Activated CD4-positive, alpha-beta T cell treated with anti-CD3 and anti-CD28 coated beads for 24 hours (primary cell): ENCODE data around the gene MUL1.
"Not testable (repeated sequence)": the region's sequence is repeated elsewhere in the genome, so short reads cannot be mapped to it uniquely, and the experiment has no call there.

Source experiments
- DNase-seq, 2 donors: peaks; one replicate each; pipeline ENCODE4 v3.0.0-alpha.2; 2020; ENCODE audit warnings: low read depth in 2 of 2

MUL1 gene

DNA sequence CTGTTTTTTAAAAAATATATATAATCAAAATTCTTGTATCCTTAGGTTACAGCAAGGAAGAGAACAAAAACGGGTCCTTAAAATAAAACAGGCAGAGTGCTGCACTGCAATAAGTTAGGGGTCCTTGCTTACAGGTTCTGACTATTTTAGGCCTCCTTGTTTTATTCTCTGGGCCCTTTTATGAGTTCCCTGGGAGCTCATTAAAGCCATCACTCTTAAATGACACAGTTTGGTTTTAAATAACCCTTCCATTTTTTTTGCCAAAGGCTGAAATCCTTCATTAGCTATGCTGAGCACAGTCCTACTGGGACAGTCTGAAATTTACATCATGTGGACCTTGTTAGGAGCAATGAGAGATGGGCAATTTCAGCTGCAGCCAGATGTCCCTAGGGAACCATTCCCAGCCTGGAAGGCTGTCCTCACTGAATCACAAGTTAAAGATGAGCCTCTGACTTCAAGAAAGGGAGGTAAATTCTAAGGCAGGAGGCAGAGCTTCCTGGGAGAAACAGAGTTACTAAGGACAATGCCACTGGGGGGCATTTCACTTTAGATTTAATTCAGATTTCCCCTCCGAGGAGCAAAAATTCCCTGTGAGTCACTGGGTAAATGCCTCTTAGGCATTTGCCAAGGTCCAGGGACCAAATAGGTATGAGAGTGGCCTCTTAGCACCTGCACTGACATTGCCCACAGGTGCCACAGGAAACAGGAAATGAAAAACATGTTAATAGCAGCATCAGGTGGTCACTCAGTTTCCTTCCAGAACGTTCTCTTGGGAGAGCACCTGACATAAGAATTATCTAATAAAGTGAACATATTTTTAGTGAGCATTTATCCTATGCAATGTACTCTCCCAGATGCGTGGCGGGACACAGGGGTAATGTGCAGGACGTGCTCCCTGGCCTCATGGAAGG, 3.8 kb upstream of the MUL1 start:
- DNase-seq: no peak

DNA sequence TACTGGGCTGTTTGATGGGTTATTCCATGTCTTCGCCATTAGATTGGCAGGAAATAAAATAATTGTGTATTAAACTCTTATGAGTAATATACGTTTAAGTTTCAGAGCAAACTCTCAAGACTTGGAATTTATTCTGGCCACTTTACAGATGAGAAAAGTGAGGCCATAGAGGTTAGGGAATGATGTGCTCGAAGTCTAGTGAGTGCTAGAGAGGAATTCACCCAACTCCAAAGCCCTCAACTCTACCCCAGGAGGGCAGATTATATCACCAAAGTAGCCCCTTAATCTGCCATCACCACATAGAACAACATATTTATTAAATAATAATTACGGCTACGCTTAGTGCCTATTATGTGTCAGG, 440 bp upstream of the MUL1 start:
- DNase-seq: no peak

DNA sequence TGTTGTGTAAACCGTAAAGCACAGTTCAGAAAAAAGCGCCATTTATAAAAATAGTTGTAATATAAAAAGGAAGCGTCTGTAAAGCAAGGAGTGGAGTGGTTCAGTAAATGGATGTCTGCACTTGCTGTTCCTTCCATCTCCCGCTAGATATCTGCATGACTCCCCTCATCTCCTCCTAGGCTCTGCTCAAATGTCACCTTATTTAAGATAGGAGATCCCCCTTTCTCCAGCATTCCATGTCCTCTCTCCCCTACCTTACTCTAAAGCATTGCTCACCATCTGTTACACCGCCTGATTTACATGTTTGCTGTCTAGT, 745 bp downstream of the MUL1 start:
- DNase-seq: no peak

DNA sequence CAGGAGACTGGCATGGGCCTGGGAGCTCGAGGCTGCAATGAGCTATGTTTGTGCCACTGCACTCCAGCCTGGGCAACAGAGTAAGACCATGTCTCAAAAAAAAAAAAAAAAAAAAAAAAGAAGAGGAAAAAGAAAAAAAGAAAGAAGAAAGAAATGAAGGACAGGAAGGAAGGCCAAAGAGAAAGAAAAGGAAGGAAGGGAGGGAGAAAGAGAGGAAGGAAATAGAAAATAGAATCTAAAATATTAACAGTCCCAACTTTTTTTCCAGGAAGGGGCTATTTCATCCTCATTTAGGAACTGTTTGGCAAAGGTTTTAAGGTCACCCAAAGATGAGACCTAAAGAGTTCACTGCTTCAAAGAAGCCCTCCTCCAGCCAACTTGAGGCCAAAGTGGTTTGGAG, 2.5 kb downstream of the MUL1 start:
- DNase-seq: no peak

DNA sequence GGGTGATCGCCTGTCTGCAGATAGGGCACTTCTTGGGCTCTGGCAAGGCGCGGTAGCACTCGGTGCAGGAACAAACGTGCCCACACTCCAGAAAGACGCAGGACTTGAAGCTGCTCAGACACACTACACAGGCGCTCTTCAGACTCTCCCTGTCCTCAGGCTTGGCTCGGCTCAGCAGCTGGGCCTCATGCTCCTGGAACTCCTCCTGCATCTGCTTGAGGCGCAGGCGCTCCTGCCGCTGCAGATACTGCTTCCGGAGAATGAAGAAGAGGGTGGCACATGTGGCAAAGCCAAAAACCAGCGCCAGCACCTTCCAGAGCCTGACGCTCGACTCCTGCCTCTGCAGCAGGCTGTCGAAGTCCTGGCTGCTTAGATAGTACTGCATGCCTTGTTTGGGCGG, 7.2 kb downstream of the MUL1 start:
- no peak for DNase-seq

DNA sequence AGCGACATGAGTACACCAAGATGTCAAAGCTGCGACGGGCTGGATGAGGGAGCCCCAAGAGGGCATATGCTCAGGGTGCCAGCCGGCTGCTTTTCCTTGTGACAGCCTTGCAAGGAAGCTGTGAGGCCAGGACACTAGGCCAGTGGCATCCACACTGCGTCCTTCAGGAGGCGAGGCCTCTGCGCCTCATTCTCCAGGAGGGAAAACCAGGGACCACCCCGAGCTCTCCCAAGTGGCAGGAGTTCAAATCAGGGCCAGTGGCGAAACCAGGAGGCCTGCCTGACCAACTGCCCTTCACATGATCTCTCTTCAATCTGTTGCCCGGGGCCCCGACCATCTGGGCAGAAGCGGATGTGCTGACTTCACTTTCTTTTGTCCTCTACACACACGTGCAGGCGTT, 8.2 kb downstream of the MUL1 start:
- DNase-seq: no peak

DNA sequence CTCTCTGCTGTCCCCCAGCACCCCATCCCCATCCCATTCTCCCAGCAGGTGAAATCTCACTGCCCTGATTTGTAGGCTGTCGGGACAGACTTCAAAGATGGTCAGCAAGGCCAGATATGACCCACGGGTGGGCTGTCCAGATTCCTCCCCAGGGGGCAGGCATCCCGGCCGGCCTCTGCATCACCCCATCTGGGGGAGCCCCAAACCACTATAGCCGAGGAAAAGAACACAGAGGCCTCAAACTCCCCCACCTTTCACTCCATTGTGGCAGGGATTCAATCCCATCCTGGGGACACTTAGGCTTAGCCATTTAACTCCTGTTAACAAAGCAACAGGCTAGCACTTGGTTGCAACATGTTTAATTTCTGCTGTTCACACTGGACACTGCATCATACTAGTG, 8.8 kb downstream of the MUL1 start:
- DNase-seq: no peak

DNA sequence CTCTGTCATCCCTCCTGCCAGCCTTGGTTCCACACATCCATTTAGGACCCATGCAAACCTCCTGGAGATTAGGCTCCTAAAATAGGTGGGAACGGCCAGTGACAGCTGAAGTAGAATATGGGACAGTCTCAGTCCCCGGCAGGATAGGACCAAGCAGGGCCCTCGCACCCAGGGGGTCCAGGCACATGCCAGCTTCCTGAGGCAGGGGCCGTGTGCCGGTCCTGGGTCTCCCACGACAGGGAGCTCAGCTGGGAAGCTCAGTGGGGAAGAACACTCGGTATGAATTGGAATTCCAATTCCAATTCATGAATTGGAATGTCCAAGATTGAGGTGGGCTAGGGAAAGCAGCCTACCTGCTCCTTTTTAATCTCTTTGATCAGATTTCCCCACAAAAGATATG, 9.8 kb downstream of the MUL1 start:
- DNase-seq: no peak

DNA sequence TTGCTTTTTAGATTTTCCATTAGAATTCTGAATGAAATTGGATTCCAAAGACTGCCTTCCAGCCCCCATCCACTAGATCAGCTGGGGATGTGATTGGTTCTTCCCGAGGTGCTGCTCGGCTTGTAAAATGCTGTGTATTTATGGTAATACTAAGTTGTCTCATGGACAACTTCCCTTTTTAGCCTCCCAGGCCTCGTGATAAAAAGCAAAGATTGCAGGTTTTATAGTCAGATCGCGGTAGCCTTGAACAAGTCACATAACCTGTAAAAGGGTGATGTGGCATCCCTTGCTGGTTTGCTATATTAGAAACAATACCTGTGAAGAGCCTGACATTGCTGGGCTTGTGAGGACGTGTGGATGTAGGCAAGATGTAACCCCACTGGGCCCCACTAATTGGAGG, 10.4 kb downstream of the MUL1 start:
- no peak for DNase-seq

DNA sequence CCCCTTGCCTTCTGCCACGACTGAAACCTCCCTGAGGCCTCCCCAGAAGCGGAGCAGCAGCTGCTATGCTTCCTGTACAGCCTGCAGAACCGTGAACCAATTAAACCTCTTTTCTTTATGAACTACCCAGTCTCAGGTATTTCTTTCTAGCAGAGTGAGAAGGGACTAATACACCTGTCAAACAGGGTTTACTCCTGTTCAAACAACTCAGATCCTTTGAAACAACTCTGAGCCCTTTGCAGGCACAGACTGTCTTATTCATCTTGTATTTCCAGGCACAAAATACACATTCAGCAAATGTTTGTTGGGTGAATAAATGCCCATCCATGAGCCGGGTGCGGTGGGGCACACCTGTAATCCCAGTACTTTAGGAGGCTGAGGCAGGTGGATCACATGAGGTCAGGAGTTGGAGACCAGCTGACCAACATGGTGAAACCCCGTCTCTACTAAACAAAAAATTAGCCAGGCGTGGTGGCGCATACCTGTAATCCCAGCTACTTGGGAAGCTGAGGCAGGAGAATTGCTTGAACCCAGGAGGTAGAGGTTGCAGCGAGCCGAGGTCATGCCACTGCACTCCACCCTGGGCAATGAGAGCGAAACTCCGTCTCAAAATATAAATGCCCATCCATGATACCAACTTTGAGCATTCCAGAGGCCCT, 11.1 kb downstream of the MUL1 start:
- not testable (repeated sequence) for DNase-seq

DNA sequence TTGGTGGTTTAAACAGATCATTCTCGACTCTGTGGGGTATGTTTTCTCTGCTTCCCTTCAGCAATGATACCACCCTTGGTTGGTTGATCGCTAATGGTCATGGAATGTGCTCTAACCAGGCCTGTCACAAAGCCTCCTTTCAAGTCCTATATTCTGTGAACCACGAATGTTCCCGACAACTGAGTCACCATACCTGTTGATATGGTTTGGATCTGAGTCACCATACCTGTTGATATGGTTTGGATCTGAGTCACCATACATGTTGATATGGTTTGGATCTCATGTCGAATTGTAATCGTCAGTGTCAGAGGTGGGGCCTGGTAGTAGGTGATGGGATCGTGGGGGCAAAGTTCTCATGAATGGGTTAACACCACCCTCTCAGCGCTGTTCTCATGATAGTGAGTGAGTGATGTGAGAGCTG, 11.7 kb downstream of the MUL1 start:
- DNase-seq: no peak

DNA sequence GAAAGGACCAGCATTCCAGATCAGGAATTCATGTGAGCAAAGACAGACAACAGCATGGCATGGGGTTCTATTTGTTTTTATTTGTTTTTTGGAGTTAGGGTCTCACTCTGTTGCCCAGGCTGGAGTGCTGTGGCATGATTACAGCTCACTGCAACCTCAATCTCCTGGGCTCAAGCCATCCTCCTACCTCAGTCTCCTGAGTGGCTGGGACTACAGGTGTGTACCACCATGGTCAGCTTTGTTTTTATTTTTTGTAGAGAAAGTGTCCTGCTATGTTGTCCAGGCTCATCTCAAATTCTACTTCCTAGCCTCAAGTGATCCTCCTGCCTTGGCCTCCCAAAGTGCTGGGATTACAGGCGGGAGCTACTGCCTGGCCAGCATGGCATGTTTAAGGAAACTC, 12.3 kb downstream of the MUL1 start:
- DNase-seq: no peak

DNA sequence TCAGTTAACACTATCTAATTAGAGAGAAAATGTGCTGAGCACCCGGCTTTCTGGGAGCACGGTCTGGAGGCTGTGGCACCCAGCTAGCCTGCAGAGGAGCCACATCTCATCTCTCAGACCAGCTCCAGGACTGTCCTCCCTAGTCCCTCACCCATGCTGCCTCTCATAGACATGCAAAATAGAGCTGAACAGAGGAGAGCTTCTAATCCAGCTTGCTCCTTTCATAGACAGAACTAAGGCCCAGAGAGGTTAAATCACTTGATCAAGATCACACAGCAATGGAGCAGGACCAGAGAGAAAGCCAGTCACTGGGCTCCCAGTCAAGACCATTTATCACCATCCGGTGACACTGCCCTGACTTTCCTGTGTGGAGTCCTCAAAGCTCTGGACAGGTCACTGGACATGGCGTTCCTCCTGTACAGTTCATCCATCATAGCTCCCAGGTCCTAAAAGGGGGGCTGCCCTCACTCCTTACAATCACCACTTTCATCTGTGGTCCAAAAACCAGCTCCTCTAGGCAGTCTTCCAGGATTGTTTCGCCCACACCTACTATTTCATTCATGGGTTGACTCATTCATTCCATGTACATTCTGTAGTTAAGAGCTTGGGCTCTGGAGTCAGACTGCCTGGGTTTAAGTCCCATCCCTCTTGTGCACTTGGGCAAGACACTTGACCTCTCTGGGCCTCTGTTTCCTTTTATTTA, 13.2 kb downstream of the MUL1 start:
- DNase-seq: no peak

DNA sequence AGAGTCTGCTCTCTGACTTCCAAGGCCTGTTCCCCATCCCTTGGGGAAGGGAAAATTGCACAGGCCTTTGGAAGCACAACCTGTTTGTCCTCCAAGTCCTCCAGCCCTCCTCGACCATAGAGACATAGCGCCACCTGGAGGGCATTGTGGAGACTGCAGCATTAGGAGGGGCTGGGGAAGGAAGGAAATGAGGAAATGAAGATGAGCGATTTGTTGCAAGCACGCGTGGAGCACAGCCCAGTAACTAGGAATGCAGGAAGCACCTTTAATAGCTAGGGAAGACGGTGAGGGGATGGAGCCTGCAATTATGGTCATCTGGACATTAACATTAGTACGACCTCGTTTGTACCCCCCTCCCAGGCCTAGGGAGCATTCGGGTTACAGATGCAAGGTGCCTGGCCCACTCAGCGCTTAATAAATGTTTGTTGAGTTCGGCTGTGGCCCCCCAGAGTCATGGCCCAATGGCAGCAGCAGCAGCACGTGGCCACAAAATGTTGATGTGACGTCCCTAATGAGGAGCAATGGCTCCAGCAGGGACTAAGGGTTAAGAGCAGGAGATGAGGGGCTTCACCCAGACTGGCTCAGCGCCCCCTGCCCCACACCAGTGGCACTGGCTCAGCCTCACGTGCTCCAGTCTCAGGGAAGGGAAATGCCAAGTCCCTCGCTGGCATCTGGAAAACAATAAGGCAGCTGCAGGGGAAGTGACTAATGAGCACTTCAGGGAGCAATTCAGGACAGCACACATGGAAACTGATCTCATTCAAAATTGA, 13.9 kb downstream of the MUL1 start:
- peak; percentile 74 to 78 for DNase-seq

DNA sequence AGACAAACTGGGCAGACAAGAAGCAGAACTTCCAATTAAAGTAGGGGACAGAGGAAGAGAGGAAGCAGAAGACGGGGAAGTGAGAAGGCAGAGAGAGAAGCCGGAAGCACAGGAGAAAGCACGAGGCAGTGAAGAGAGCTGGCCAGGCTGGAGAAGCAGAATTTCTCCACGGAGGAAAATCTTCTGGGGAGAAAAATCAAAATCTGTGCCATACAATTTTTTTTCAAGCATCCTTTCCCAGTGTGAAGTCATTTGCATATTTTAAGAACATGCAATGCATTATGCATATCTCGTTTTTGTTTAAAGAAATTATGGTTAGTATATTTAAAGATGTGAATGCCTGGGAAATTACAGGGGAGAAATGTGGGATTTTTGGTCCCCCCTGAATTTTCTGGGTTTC, 14.6 kb downstream of the MUL1 start:
- no peak for DNase-seq

DNA sequence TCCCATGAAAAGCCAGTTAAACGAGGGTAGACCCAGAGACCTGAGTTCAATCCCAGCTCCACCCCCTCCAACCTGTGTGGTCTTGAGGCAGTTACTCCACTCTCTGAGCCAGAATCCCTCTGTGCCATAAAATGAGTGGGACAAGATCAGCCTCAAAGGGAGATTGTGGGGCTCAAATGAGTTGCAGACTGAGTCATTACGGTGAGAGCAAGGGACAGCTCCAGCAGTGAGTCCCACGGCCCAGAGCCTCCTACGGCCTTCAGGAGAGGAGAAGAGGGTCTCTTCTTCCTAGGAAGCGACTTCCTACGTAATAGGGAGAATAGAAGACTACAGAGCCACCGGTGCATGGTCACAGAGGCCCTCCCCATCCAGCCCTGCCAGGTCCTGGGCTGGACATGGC, 15.2 kb downstream of the MUL1 start:
- DNase-seq: no peak

DNA sequence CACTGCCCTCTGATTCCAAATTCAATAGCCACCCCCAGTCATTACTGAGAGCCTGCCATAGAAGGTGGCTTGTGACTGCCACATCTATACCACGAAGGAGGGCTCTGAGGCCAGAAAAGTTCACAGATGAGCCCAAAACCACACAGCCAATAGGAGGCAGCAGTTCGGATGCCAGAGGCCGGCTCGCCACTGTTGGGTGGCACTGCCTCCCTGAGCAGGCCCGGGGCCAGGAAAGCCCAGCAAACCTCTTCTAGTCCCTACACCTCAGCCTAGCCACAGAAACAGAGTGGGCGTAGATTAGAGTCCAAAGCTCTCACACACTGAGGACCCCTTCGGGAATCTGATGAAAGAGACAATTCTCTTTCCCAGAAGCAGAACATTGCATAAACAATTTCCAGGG, 16.1 kb downstream of the MUL1 start:
- DNase-seq: no peak

DNA sequence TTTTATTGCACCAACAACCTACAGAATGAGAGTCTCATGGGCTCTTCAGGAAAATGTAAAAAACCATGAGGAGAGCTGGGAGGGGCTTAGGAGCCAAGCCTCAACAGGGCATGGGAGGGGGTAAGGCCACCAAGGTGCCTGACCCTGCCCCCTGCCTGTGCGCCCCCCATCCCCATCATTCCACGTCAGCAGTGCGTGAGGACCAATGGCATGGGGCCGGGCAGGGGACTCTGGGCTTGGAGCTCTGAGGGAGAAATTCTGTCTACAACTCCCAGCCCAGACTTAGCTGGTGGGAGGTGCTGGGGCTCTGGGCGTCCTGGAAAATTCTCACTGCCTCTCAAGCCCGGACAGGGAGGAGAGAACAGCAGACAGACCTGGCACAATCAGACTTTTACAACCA, 16.8 kb downstream of the MUL1 start:
- DNase-seq: no peak

DNA sequence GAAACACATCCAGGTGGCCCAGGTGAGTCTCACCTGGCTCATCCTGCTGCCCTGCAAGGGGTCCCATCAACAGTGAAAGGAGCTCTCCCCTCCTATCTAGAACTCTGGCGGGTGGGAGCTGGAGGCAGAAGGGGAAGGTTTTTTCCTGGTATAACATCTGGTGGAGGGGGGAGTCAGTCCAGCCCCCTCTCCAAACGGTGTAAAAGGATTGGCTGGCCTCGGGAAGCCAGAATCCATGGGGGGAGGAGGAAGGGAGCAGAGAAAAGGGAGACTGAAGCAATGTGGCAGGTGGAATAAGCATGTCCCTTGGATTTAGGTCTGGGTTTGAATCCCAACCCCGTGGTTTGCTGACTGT, 20.7 kb downstream of the MUL1 start:
- no peak for DNase-seq

DNA sequence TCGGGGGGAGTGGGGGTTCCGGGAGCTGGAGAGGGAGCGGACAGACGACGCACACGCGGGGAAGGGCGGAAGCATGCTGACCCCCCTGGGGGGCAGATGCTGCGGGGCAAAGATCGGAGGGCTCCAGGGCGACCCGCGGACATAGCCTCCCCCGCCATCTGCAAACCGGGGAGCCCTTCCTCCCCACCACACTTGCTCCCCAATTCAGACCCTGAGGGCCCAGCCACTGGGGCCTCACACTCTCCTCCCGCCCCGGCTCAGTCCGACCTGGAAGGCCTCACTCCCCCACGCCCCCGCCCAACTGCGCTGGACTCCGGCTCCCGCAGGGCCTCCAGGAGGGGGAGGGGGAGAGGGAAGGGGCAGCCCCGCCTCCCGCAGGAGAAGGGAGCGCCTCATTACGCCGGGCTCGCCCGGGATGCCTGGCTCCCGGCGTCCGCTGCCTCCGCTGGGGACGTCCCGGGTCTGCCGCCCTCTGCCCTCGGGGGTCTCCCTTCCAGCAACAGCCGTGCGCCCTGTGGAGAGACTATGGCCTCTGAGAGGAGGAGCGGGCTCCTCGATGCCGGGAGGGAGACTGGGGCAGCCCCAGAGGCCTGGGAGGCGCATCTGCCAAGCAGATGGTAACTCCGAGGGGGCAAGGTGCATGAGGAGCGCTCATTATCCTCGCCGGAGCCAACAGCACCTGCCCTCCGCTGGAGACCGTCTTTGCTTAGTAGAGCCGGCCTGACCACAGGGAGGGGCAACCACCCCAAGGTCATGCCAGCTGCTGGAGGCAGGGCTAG, 21.3 kb downstream of the MUL1 start:
- DNase-seq: no peak
